GM12872 (cell line): ENCODE results near the gene GAS5.

ENCODE experiments used
- TF ChIP-seq, protein P1 (sequence below): IDR thresholded peaks from 3 replicates; pipeline ENCODE4 v1.5.1; 2011; ENCODE audit warnings: low read depth, mild to moderate bottlenecking, low read length, moderate library complexity; ENCODE audit not compliant: insufficient read depth

The GAS5 gene

DNA sequence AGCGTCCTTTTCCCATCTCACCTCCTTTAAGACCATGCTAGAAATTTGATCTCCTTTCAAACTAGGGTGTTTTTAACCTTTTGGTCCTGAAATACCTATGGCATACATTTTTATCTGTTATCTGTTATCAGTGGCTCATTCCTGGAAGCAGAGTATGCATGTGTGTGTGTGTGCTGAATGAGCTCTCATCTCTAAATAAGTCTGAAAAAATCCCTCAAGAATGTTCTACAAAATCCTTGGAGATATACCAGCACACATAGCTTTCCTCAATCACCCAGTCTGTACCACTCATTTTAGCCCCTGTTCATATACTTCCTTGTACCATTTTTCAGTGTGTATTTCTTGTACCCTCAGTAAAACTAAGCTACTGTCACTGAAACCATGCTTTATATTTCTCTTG, 49.3 kb downstream of the GAS5 start:
- TF ChIP-seq, protein P1, sequence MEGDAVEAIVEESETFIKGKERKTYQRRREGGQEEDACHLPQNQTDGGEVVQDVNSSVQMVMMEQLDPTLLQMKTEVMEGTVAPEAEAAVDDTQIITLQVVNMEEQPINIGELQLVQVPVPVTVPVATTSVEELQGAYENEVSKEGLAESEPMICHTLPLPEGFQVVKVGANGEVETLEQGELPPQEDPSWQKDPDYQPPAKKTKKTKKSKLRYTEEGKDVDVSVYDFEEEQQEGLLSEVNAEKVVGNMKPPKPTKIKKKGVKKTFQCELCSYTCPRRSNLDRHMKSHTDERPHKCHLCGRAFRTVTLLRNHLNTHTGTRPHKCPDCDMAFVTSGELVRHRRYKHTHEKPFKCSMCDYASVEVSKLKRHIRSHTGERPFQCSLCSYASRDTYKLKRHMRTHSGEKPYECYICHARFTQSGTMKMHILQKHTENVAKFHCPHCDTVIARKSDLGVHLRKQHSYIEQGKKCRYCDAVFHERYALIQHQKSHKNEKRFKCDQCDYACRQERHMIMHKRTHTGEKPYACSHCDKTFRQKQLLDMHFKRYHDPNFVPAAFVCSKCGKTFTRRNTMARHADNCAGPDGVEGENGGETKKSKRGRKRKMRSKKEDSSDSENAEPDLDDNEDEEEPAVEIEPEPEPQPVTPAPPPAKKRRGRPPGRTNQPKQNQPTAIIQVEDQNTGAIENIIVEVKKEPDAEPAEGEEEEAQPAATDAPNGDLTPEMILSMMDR, result no peak
